Measurements from ENCODE around the gene ADRA2A. TPM values are rescaled to one million over a fixed set of nuclear protein-coding genes. Genes with fewer than 3 reads are reported as not detected.
A peak's percentile ranks its signal among the peaks of the same experiment; 100 is the strongest.

ADRA2A gene
- total RNA-seq, 1 donor from 2014 or later = 3.8 TPM

DNA sequence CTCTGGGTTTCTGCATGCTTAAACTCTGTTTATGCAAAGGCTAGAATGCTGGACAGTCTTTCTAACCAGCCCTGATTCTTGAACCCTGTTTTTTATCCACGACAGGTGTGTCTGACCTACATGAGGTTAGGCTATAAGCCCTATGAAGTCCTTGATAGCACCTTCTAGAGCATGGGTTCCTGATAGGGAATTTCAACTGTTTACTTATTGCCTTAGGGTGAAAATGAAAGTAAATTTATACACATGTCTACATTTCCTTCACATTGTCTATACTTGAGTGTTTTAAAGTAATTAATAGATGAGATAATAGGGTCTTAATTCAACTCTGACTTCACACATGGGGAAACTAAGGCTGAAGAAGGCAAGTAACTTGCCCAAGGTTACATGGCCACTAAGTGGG, 35.5 kb downstream of the ADRA2A start:
- DNase-seq (no peak), ATAC-seq (no peak)
- TF ChIP-seq, protein P1, sequence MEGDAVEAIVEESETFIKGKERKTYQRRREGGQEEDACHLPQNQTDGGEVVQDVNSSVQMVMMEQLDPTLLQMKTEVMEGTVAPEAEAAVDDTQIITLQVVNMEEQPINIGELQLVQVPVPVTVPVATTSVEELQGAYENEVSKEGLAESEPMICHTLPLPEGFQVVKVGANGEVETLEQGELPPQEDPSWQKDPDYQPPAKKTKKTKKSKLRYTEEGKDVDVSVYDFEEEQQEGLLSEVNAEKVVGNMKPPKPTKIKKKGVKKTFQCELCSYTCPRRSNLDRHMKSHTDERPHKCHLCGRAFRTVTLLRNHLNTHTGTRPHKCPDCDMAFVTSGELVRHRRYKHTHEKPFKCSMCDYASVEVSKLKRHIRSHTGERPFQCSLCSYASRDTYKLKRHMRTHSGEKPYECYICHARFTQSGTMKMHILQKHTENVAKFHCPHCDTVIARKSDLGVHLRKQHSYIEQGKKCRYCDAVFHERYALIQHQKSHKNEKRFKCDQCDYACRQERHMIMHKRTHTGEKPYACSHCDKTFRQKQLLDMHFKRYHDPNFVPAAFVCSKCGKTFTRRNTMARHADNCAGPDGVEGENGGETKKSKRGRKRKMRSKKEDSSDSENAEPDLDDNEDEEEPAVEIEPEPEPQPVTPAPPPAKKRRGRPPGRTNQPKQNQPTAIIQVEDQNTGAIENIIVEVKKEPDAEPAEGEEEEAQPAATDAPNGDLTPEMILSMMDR (IDR thresholded peaks at IDR 0.05) = no peak
- H3K9me3 ChIP-seq = no peaks in the 10 kb centered on the region
- intact Hi-C loops (cut with DNase I) = no loop called here
- no peaks in the 10 kb centered on the region for H3K4me1 ChIP-seq
- H3K27ac ChIP-seq = no peak overlapping the region
- no peaks in the 10 kb centered on the region for H3K27me3 ChIP-seq (ENCODE audit: low read depth)
- H3K36me3 ChIP-seq = no peaks in the 10 kb centered on the region
- H3K4me3 ChIP-seq = no peak overlapping the region

DNA sequence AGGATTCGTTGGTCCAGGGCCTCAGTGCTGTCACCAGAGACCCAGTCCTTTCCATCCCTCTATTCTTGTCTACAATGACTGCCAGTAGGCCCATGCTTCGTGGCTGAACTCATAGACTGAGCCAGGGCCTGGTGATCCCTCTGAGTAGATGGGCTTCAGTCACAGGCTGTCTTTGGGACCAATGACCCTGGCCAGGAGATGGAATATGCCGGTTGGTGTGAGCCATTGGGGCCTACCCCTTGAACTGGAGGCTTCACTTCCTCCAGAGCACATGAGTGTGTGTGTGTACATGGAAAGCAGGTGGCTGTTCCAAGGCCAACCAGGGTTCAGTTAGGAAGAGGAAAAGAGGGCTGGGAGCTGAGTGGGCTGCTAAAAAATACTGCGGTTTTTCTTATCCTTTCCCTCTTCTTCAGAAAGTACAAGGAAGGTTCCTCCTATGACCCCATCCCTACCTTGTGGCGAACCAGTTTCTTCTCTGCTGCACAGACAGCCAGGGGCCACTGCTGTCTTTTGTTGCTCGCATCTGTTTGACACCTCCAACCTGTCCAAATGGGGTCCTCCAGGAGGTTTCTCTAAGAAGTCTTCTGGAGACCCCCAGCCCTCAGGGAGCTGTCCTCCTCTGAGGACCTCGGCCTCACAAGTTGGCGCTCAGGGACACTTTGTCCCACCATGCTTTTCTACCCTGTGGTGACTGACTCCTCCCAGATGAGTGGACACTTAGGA, 36.6 kb downstream of the ADRA2A start:
- no peaks in the 10 kb centered on the region for H3K4me1 ChIP-seq
- DNase-seq (no peak), ATAC-seq (peak in 1 of 2 donors; percentile 14)
- intact Hi-C loops (cut with DNase I) = no loop called here
- H3K27ac ChIP-seq = no peak overlapping the region
- H3K36me3 ChIP-seq = no peaks in the 10 kb centered on the region
- no peak overlapping the region for H3K4me3 ChIP-seq
- H3K27me3 ChIP-seq (ENCODE audit: low read depth) = no peaks in the 10 kb centered on the region
- TF ChIP-seq, protein P1 (IDR thresholded peaks at IDR 0.05) = no peak
- no peaks in the 10 kb centered on the region for H3K9me3 ChIP-seq

DNA sequence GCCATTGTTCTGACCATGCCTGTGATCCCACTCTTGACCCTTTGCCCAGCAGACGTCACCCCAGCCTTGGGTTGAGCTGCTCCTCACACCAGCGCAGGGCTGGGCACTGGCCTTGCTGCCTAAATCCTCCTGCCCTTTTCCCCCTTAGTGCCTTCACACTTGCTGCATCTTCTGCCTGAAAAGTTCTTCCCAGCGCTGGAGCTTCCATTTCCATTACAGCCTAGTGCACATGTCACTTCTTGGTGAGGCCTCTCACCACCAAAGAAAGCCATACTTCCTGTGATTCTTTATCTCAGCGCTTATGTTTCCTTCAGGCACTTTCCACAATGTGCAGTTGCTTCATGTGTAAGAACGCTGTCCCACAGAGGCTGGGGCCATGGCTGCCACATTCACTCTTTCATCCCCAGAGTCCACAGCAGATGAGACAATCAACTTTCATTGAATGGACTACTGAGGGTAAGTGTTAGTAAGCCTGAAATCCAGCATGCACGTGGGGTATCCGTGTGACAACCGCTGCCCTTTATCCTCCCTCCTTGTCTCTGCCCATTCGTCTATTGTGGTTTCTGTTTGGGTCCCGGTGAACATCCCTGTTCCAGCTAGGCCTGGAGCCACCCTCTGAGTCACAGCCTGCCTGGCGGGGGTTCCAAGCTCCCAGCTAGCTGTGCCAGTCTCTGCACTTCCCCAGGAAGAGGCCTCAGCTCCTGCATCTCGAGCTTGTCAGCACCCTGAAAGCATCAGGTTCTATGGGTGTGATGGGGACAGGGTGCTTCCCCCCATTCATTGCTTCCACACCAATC, 37.3 kb downstream of the ADRA2A start:
- intact Hi-C loops (cut with DNase I) = no loop called here
- DNase-seq (no peak), ATAC-seq (no peak)
- H3K4me3 ChIP-seq = no peak overlapping the region
- H3K27me3 ChIP-seq (ENCODE audit: low read depth) = no peaks in the 10 kb centered on the region
- H3K9me3 ChIP-seq = no peaks in the 10 kb centered on the region
- no peaks in the 10 kb centered on the region for H3K36me3 ChIP-seq
- TF ChIP-seq, protein P1 (IDR thresholded peaks at IDR 0.05) = no peak
- H3K4me1 ChIP-seq = no peaks in the 10 kb centered on the region
- H3K27ac ChIP-seq = no peak overlapping the region

DNA sequence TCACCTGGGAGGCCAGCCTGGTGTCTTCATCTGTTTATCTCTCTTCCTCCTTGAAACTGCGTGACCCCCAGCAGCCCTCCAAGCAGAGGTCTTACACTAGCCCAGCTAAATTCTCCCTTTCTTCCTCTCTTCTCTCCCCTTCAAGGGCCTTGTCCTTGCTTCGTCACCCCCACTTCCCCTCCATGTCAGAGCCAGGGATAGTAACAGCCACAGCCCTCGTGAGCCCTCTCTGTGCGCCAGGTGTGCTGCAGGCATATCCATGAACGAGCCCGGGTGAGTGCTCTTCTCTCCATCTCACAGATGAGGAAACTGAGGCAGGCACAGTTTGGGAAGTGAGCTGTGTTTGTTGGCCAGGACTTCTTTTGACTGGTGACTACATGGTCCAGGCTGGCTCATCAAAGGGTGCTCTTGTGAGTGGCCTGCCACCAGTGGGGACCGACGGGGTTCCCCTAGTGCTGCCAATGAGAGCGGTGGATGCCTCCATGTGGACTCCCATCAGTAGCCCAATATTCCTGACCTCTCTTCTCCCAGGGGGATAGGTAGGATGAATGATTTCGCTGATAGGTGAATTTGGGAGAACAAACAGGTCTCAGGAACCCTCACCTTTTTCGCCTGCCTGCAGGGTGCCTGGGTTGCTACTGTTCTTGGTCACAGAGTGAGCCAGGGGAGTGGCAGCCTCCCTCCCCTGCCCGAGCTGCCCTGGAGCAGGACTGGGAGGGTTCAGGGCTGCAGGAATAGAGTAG, 38.1 kb downstream of the ADRA2A start:
- Histone ChIP-seq H3K36me3 (no peaks in the 10 kb centered on the region), H3K9me3 (no peaks in the 10 kb centered on the region), H3K27me3 (ENCODE audit: low read depth) (no peaks in the 10 kb centered on the region), H3K4me3 (no peak overlapping the region), H3K4me1 (no peaks in the 10 kb centered on the region), H3K27ac (no peak overlapping the region)
- DNase-seq (no peak), ATAC-seq (no peak)
- TF ChIP-seq, protein P1 (IDR thresholded peaks at IDR 0.05) = no peak
- intact Hi-C loops (cut with DNase I) = no loop called here

DNA sequence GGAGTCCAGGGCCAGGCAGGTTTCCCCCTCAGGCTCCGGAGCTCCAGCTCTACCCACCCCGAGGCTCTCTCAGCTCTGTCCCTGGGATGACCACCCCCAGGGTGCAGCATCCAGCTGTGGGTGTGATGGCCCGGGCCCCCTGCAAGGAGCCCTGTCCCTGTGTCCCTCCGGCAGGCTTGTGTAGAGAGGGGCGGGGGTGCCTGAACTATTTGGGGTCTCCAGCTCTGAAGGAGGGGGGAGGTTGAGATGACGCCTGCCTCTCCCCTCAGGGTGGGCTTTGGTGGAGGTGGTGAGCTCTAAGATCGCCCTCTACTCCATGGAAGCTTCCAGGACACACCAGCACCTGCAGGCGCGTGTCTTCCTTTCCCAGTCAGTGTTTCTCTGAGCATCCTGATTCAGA, 39.4 kb downstream of the ADRA2A start:
- no peak overlapping the region for H3K27ac ChIP-seq
- intact Hi-C loops (cut with DNase I) = no loop called here
- H3K4me3 ChIP-seq = no peak overlapping the region
- no peak for DNase-seq
- no peaks in the 10 kb centered on the region for H3K4me1 ChIP-seq
- no peaks in the 10 kb centered on the region for H3K9me3 ChIP-seq
- no peak for ATAC-seq
- TF ChIP-seq, protein P1 (IDR thresholded peaks at IDR 0.05) = no peak
- H3K27me3 ChIP-seq (ENCODE audit: low read depth) = no peaks in the 10 kb centered on the region
- H3K36me3 ChIP-seq = no peaks in the 10 kb centered on the region

Measured in lower lobe of right lung (tissue), 2 donors.